ENCODE data around the gene PKP2.
A peak's percentile ranks its signal among the peaks of the same experiment; 100 is the strongest.

Gene PKP2

DNA sequence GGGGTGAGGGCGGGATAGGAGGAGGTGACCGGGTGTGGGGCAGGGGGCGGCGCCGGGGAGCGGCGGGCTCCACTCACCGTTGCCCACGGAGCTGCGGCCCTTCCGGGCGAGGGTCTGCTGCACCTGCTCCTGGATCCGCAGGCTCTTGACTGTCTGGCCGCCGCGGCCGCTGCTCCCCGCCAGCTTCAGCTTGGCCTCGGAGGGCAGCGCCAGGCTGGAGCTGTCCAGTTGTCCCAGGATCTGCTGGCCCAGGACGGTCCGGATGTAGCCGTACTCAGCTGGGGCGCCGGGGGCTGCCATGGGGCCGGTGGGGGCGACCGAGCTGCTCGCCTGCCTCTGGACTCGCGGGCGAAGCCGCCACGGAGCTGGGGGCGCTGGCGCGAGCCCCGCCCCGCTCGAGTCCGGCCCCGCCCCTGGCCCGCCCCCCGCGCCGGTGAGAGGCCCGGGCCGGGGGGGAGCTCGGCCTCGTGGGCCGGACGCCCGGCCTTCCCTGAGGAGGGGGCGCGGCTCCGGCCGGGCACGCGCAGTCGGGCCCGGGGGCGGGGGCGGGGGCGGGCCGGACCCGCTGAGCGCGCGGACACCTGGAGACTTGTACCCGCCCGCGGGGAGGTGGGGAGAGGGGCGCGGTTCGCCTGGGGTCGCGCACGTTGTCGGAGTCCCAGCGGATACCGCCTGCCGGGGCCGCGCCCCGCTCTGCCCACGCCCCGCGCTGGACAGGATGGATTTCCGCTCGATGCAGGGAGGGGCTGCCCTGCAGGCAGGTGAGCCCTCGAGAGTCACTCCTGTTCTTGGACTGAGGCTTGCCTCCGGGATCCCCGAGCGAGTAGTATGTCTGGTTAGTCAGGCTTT lies at the start of gene PKP2:
PKP2 (minus strand) TSS at position 346 of the 849 bp plus-strand sequence; CDS start at position 300, 46 bp downstream.
- DNase-seq (ENCODE audit: low read depth), result peak; percentile 0

GRCh38 chr12:32944195-32944594 lies 47.6 kb upstream of the PKP2 start:
- no peak for DNase-seq (ENCODE audit: low read depth)

DNA sequence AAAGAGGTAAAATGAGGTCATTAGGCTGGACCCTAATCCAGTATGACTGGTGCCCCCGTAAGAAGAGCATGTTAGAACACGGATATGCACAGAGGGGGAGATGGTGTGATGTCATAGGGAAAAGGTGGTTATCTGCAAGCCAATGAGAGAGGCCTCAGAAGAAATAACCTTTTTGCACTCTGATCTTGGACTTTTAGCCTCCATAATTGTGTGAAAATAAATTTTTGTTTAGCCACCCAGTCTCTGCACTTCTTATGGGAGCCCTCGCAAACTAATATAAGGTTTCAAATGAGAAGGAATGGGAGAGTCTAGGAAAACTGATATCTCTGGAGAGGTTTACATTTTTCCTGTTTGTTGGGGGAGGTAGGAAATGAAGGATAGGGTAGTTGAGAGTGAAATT lies 43.2 kb upstream of the PKP2 start:
- DNase-seq (ENCODE audit: low read depth), result no peak

DNA sequence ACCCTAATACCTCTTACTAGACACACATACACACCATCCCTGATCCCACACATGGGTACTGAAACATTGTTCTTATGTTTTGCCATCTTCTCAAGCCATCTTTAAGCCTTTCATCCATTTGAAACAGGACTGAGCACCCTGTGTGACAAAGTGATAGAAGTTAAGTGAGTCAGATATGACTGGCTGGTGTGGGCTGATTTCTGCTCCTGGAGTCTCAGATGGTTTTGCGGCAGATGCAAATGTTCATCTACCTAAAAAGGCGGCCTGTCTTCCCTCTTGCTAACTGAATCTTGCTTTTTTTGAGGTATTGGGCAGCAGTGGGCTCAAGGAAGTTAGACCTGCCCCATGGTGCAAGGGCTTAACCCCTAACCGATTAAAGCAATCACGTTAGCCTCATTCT lies 30.4 kb upstream of the PKP2 start:
- no peak for DNase-seq (ENCODE audit: low read depth)

DNA sequence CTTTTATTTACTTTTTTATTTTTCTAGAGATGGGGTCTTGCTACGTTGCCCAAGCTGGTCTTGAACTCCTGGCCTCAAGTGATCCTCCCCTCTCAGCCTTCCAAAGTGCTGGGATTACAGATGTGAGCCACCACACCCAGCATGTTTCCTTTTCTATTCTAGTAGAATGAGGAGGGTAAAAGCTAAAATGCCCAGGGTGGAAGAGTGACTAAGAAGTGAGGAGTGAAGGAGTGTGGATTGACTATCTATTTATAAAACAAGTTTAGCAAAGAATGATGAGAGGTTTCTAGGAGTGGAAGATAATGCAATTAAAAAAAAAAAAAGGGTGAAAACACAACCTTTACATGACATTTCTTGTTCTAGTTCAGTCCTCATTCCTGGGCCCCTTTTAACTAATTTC lies 29.8 kb upstream of the PKP2 start:
- DNase-seq (ENCODE audit: low read depth), result no peak

DNA sequence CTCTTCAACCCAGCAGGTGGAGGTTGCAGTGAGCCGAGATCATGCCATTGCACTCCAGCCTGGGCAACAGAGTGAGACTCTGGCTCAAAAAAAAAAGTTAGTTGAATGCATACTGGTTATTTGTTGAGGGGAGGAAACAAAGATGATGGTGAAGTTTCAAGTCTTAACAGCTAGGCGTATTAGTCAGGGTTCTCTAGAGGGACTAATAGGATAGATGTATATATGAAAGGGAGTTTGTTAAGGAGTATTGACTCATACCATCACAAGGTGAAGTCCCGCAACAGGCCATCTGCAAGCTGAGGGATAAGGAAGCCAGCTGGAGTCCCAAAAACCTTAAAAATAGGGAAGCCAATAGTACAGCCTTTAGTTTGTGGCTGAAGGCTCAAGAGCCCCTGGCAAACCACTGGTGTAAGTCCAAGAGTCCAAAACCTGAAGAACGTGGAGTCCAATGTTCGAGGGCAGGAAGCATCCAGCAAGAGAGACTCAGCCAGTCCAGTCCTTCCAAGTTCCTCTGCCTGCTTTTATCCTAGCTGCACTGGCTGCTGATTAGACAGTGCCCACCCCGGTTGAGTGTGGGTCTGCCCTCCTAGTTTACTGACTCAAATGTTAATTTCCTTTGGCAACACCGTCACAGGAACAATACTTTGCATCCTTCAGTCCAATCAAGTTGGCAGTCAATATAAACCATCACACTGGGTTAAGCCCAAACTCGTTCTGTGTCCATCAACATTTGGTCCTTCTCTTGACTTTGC lies 26.1 kb upstream of the PKP2 start:
- no peak for DNase-seq (ENCODE audit: low read depth)

DNA sequence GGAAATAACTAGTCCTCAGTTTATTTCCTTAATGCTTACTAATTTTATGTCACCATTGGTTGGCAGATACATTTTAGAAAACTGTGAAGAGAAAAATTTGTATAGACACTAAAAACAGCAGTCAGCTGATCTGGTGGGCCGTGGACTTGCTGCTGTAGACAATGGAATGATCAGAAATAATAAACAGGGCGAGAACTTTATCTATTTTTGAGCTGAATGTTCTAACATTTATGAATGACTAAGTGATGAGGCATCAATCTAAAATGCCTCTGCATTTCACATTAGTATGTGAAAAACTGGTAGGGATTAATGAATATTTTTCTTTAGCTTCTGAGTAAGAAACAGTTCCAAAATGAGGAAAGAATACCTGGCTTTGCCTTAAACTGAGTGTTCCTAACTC lies 24.8 kb upstream of the PKP2 start:
- no peak for DNase-seq (ENCODE audit: low read depth)

DNA sequence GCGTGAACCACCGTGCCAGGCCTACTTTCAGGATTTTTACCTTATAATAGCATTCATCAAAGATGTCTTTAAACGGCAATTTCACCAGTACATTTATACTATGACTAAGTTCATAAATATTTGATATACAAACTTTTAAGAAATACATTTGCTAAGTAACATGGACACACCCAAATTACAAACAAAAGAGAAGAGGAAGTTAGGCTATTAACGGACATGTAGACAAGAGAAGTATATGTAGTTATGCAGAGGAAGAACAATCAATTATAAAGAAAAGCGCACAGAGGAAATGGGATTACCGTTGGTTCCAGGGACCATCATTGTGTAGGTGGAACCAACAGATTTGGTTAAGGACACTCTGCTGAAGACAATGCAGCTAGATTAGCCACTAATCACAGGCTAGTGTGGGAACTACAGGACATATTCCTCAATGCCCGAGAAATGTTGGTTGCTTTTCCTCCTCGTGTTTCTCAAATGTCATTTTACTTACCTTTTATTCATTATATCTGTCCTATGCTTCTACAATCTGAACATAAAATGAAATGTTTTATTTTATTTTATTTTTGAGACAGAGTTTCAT lies 24.0 kb upstream of the PKP2 start:
- no peak for DNase-seq (ENCODE audit: low read depth)

- no peak for DNase-seq (ENCODE audit: low read depth)
Measured at GRCh38 chr12:32918890-32919801, 22.6 kb upstream of the PKP2 start.

GRCh38 chr12:32917094-32917611 lies 20.6 kb upstream of the PKP2 start:
- DNase-seq (ENCODE audit: low read depth), result no peak

- no peak for DNase-seq (ENCODE audit: low read depth)
Measured at GRCh38 chr12:32907898-32908476, 11.4 kb upstream of the PKP2 start.

DNA sequence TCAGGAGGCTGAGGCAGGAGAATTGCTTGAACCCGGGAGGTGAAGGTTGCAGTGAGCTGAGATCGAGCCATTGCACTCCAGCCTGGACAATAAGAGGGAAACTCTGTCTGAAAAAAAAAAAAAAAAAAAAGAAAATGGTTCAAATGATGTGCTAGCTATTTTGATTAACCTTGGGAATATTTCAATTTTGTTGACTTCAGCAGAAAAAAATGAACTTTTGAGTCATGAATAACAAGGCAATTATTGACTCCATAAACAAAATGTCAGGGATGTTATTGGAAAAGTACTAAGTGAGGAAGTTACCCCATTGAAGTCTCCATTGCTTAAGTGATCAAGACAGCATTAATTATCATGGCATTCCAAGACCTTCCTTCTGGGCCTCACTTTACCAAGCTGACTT lies 10.6 kb upstream of the PKP2 start:
- DNase-seq (ENCODE audit: low read depth), result no peak

DNA sequence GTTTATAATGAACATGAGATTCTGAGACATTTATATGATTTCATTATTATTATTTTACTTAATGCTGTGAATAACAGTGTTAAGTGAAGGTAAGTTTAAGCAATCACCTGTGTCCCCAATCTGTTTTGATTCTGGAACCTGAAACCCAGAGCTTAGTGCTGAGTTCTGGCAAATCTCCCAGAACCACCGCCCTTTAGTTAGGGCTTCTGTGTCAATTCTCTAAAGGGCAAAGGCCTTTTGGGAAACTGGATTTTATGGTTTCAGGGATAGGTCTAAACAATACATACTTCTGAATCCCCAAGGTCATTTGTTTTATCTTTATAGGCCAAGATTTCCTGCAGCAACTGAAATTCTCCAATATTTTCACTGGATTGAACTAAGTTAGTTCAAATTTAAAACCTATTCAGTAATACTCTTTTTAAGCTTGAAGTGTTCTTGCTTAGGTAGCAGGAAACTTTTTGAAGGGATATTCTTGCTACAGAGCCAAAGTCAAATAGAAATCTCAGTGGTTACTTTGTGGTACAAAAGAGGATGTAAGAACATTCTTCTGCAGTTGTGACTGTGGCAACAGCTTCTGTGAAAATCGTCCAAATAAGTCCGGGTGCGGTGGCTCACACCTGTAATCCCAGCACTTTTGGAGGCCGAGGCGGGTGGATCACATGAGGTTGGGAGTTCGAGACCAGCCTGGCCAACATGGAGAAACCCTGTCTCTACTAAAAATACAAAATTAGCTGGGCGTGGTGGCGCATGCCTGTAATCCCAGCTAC lies 10.0 kb upstream of the PKP2 start:
- no peak for DNase-seq (ENCODE audit: low read depth)

- DNase-seq (ENCODE audit: low read depth), result no peak
Measured at GRCh38 chr12:32903763-32904162, 7.2 kb upstream of the PKP2 start.

DNA sequence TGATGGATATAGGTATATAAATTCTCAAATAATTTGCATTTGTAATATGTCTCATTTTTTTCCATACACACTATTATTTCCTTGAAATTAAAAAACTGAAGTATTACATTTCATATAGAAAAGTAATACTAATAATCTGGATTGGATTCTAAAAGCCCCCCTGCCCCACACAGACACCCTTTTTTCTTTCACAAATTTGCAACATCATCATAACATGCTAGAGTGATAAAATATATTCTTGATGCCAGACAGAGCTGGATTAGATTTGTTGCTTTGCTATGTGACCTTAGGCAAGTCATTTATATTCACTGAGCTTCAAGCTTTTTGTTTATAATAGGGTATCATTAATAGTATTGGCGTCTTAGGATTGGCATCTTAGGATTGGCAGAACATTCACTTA lies 6.7 kb upstream of the PKP2 start:
- no peak for DNase-seq (ENCODE audit: low read depth)

DNA sequence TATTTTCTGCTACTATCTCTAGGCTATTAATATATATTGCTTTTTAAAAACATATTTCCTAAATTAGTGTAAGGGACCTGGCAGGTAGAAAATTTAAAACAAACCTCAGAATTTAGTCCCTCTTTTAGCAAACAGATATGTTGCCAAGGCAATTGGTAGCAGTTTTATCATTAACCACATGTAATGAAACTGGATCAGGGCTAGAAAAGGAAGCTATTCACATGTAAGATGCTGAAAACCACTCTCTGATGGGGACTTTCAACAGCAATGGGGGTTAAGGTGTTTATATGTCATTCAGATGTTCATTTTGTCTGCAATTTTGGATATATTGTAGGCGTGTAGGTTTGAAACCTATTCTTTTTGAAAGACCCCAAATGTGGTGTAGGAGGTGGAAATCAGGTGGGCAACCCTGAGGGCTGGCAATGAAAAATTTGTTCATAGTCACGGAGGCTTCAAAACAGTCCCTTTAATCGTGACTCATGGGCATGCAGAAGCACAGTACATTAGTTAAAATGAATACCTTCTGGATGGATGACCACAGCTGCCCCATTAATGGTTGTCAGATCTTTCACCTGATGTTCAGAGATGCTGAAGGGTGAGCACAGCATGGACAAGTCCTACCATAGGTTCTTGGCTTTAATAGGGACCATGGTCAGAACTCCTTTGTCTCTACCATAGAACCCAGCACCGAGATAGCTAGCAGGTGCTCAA lies 5.9 kb upstream of the PKP2 start:
- DNase-seq (ENCODE audit: low read depth), result no peak

DNA sequence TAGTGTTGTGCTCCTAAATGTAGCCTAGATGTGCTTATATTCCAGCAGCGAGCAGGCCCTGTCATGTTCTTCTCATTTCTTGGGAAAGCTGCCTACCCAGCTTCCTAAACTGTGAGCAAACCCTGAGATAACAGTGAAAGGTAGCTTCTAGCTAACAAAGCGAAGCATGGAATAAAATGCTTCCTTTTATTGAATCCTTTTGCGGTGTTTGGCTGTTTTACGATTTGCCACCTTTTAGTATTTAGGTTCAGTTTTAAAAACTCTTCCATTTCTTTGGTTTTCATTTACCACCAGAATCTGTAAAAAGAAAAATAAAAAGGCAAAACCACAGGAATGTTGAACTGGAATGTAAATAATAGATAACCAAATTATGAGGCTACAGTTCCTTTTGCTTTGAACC lies 5.0 kb upstream of the PKP2 start:
- no peak for DNase-seq (ENCODE audit: low read depth)

GRCh38 chr12:32897687-32898573 lies 1.4 kb upstream of the PKP2 start:
- no peak for DNase-seq (ENCODE audit: low read depth)

GRCh38 chr12:32897281-32897610 lies 669 bp upstream of the PKP2 start:
- no peak for DNase-seq (ENCODE audit: low read depth)
